PC-3 (cell line): Measurements from ENCODE around the gene FKBP11.

Source experiments
- EZH2 ChIP-seq: fragments of 300-600 bp; sonication (generic); IDR thresholded peaks from one replicate; pipeline ENCODE4 v1.6.1; 2017; ENCODE audit warnings: antibody characterized with exemption, mild to moderate bottlenecking, low read length; ENCODE audit not compliant: unreplicated experiment
- TF ChIP-seq, protein P1 (sequence below): fragments of 300-600 bp; sonication (generic); conservative IDR thresholded peaks from 2 replicates; pipeline ENCODE4 v1.5.1; 2017; ENCODE audit warnings: antibody characterized with exemption, low read depth, mild to moderate bottlenecking, low read length

DNA sequence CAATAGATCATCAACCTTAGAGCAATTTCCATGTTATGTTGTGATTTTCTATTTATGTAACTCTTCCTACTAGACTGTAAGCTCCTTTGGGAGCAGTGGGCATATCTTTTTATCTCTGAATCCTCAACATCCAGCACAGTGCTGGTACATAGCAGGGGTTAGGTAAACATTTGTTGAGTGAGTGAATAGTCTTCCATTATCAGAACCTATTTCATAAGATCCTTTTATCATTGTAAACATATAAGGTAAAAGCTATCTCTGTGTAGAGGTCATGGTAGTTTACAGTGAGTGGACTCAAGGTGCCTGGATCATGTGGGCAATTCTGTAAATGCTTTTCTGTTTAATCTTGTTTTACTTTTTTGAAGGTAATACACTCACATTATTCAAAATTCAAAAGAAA, 15.1 kb downstream of the FKBP11 start:
- no peak for TF ChIP-seq EZH2
- TF ChIP-seq, protein P1, sequence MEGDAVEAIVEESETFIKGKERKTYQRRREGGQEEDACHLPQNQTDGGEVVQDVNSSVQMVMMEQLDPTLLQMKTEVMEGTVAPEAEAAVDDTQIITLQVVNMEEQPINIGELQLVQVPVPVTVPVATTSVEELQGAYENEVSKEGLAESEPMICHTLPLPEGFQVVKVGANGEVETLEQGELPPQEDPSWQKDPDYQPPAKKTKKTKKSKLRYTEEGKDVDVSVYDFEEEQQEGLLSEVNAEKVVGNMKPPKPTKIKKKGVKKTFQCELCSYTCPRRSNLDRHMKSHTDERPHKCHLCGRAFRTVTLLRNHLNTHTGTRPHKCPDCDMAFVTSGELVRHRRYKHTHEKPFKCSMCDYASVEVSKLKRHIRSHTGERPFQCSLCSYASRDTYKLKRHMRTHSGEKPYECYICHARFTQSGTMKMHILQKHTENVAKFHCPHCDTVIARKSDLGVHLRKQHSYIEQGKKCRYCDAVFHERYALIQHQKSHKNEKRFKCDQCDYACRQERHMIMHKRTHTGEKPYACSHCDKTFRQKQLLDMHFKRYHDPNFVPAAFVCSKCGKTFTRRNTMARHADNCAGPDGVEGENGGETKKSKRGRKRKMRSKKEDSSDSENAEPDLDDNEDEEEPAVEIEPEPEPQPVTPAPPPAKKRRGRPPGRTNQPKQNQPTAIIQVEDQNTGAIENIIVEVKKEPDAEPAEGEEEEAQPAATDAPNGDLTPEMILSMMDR, result no peak
